CD8-positive, alpha-beta memory T cell (primary cell): ENCODE data around the gene PHTF2. TPM values are rescaled to one million over a fixed set of nuclear protein-coding genes. Genes with fewer than 3 reads are reported as not detected.

ENCODE experiments used
- CTCF ChIA-PET: fragments of 350-600 bp; sonication (Branson Sonifier 250); formaldehyde crosslinking; loops from one replicate; lab custom pipeline; 2021; ENCODE audit warnings: antibody characterized with exemption; lab: Charles Lee
- POLR2A ChIA-PET: fragments of 350-600 bp; sonication (Branson Sonifier 250); formaldehyde crosslinking; loops from one replicate; lab custom pipeline; 2021; ENCODE audit warnings: antibody characterized with exemption; lab: Charles Lee
- DNase-seq, 5 donors: peaks; one replicate each; pipeline versions ENCODE4 v3.0.0 to v3.0.0-alpha.2; 2020 to 2022; ENCODE audit warnings: mixed read lengths in 1 of 5
- H3K27ac ChIP-seq: one replicate; pipeline ENCODE4 v1.7.0; 2013; ENCODE audit warnings: low read depth, mild to moderate bottlenecking, low read length, moderate library complexity
- H3K27me3 ChIP-seq: 2 replicates; pipeline ENCODE4 v1.7.0; 2013; ENCODE audit warnings: low read length, mild to moderate bottlenecking; ENCODE audit not compliant: insufficient read depth, poor library complexity, severe bottlenecking
- H3K36me3 ChIP-seq: 2 replicates; pipeline ENCODE4 v1.7.0; 2013; ENCODE audit warnings: mild to moderate bottlenecking, low read length, moderate library complexity; ENCODE audit not compliant: insufficient read depth
- H3K4me1 ChIP-seq: 2 replicates; pipeline ENCODE4 v1.7.0; 2013; ENCODE audit warnings: mild to moderate bottlenecking, low read length, moderate library complexity; ENCODE audit not compliant: insufficient read depth
- H3K4me3 ChIP-seq: 2 replicates; pipeline ENCODE4 v1.7.0; 2013; ENCODE audit warnings: mild to moderate bottlenecking, low read length
- H3K9me3 ChIP-seq: 2 replicates; pipeline ENCODE4 v1.7.0; 2013; ENCODE audit warnings: mild to moderate bottlenecking, low read length
- H3K27ac Mint-ChIP-seq, 8 donors: one replicate each; pipeline ENCODE4 v1.8.0; 2020 to 2021; ENCODE audit warnings: mixed read lengths in 8 of 8, mild to moderate bottlenecking in 6 of 8, inconsistent platforms in 3 of 8, moderate library complexity in 3 of 8
- H3K27me3 Mint-ChIP-seq, 2 donors: one replicate each; pipeline ENCODE4 v1.8.0; 2020 to 2021; ENCODE audit warnings: mixed read lengths in 2 of 2, mild to moderate bottlenecking in 1 of 2, moderate library complexity in 1 of 2
- H3K36me3 Mint-ChIP-seq, 3 donors: one replicate each; pipeline ENCODE4 v1.8.0; 2020 to 2021; ENCODE audit warnings: mixed read lengths in 3 of 3, inconsistent platforms in 1 of 3, mild to moderate bottlenecking in 1 of 3
- H3K4me1 Mint-ChIP-seq, 3 donors: one replicate each; pipeline ENCODE4 v1.8.0; 2020 to 2021; ENCODE audit warnings: mixed read lengths in 3 of 3, inconsistent platforms in 1 of 3, mild to moderate bottlenecking in 1 of 3
- H3K4me3 Mint-ChIP-seq, 7 donors: one replicate each; pipeline ENCODE4 v1.8.0; 2020 to 2021; ENCODE audit warnings: mixed read lengths in 7 of 7, mild to moderate bottlenecking in 6 of 7, moderate library complexity in 4 of 7, inconsistent platforms in 2 of 7
- H3K9me3 Mint-ChIP-seq, 5 donors: one replicate each; pipeline ENCODE4 v1.8.0; 2020 to 2022; ENCODE audit warnings: mixed read lengths in 5 of 5, mild to moderate bottlenecking in 3 of 5, moderate library complexity in 2 of 5, inconsistent platforms in 1 of 5
- polyA plus RNA-seq: library from polyadenylated mRNA; unstranded; fragments of 300-500 nt; fragmentation: Illumina TruSeq; gene quantifications from one replicate; pipeline ENCODE4 v1.2.3, GENCODE V29; 2021
- total RNA-seq, 2 experiments: library from RNA; stranded (reverse); gene quantifications; one replicate each; pipeline ENCODE4 v1.2.3, GENCODE V29; 2021

The PHTF2 gene
- total and polyA plus RNA-seq, 3 experiments from 2014 or later: 13.7 to 44.5 (median 39.3) TPM

- no peak overlapping the region for H3K27ac ChIP-seq
- H3K4me3 ChIP-seq: no peak overlapping the region
- CTCF ChIA-PET: no interaction called here
- no peaks in the 10 kb centered on the region for H3K9me3 ChIP-seq
- Mint-ChIP-seq H3K4me1 (peaks cover 54 to 80% (median 65%) of the 10 kb centered on the region in 3 donors), H3K36me3 (peaks cover 7 to 21% (median 9%) of the 10 kb centered on the region in 3 donors), H3K9me3 (peaks cover 13 to 24% (median 23%) of the 10 kb centered on the region in 5 donors), H3K27ac (peak overlapping the region in 2 of 8 donors; percentile 21 to 74), H3K27me3 (no peaks in the 10 kb centered on the region), H3K4me3 (no peak overlapping the region)
- no peaks in the 10 kb centered on the region for H3K27me3 ChIP-seq
- H3K36me3 ChIP-seq: no peaks in the 10 kb centered on the region
- POLR2A ChIA-PET: no interaction called here
- DNase-seq: no peak
- peaks cover 32% of the 10 kb centered on the region for H3K4me1 ChIP-seq
These were observed 7.9 kb downstream of the PHTF2 start for GRCh38 chr7:77806425-77806824.

GRCh38 chr7:77808517-77808916 lies 9.9 kb downstream of the PHTF2 start:
- H3K27me3 Mint-ChIP-seq: no peaks in the 10 kb centered on the region
- Histone ChIP-seq H3K36me3 (no peaks in the 10 kb centered on the region), H3K9me3 (no peaks in the 10 kb centered on the region), H3K4me1 (peaks cover 20% of the 10 kb centered on the region), H3K27ac (no peak overlapping the region), H3K4me3 (no peak overlapping the region), H3K27me3 (no peaks in the 10 kb centered on the region)
- no peak for DNase-seq
- H3K4me1 Mint-ChIP-seq: peaks cover 47 to 77% (median 64%) of the 10 kb centered on the region in 3 donors
- POLR2A ChIA-PET: no interaction called here
- H3K9me3 Mint-ChIP-seq: peaks cover 13 to 24% (median 23%) of the 10 kb centered on the region in 5 donors
- CTCF ChIA-PET: no interaction called here
- H3K36me3 Mint-ChIP-seq: peaks cover 7 to 21% (median 9%) of the 10 kb centered on the region in 3 donors
- no peak overlapping the region for H3K4me3 Mint-ChIP-seq
- H3K27ac Mint-ChIP-seq: peak overlapping the region in 1 of 8 donors; percentile 81

GRCh38 chr7:77811516-77812289 lies 13.1 kb downstream of the PHTF2 start:
- Histone ChIP-seq H3K9me3 (no peaks in the 10 kb centered on the region), H3K4me3 (no peak overlapping the region), H3K4me1 (peaks cover 9% of the 10 kb centered on the region), H3K27me3 (no peaks in the 10 kb centered on the region), H3K27ac (no peak overlapping the region), H3K36me3 (no peaks in the 10 kb centered on the region)
- ChIA-PET CTCF (no interaction called here), POLR2A (interaction anchor here (1.5 kb wide), 1 partner anchor 13 kb away, joined by 5 read pairs; the partner anchor contains the start of genes PHTF2 and TMEM60)
- H3K27me3 Mint-ChIP-seq: no peaks in the 10 kb centered on the region
- peaks cover 8 to 27% (median 14%) of the 10 kb centered on the region in 3 donors for H3K36me3 Mint-ChIP-seq
- DNase-seq: no peak
- peak overlapping the region in 1 of 8 donors; percentile 25 for H3K27ac Mint-ChIP-seq
- peaks cover 38 to 66% (median 58%) of the 10 kb centered on the region in 3 donors for H3K4me1 Mint-ChIP-seq
- peaks cover 9 to 21% (median 19%) of the 10 kb centered on the region in 5 donors for H3K9me3 Mint-ChIP-seq
- H3K4me3 Mint-ChIP-seq: no peak overlapping the region

- Mint-ChIP-seq H3K27ac (no peak overlapping the region), H3K4me3 (no peak overlapping the region), H3K9me3 (peaks cover 11 to 19% (median 16%) of the 10 kb centered on the region in 5 donors), H3K27me3 (no peaks in the 10 kb centered on the region), H3K36me3 (peaks cover 13 to 28% (median 19%) of the 10 kb centered on the region in 3 donors), H3K4me1 (peaks cover 40 to 64% (median 61%) of the 10 kb centered on the region in 3 donors)
- CTCF ChIA-PET: no interaction called here
- no peaks in the 10 kb centered on the region for H3K36me3 ChIP-seq
- no peak overlapping the region for H3K4me3 ChIP-seq
- H3K9me3 ChIP-seq: no peaks in the 10 kb centered on the region
- DNase-seq: no peak
- H3K27me3 ChIP-seq: no peaks in the 10 kb centered on the region
- no peak overlapping the region for H3K27ac ChIP-seq
- POLR2A ChIA-PET: interaction anchor here (1.5 kb wide), 1 partner anchor 14 kb away, joined by 5 read pairs; the partner anchor contains the start of genes PHTF2 and TMEM60
- H3K4me1 ChIP-seq: peaks cover 9% of the 10 kb centered on the region
These were observed 13.7 kb downstream of the PHTF2 start for GRCh38 chr7:77812290-77812685.

- peaks cover 12 to 26% (median 22%) of the 10 kb centered on the region in 3 donors for H3K36me3 Mint-ChIP-seq
- ChIA-PET POLR2A (interaction anchor here (0.5 kb wide), 1 partner anchor 21 kb away, joined by 3 read pairs; no protein-coding TSS in a partner anchor), CTCF (no interaction called here)
- Histone ChIP-seq H3K4me1 (peaks cover 9% of the 10 kb centered on the region), H3K36me3 (no peaks in the 10 kb centered on the region), H3K27ac (no peak overlapping the region), H3K4me3 (no peak overlapping the region), H3K27me3 (no peaks in the 10 kb centered on the region), H3K9me3 (no peaks in the 10 kb centered on the region)
- no peak for DNase-seq
- peak overlapping the region in 1 of 7 donors; percentile 5 for H3K4me3 Mint-ChIP-seq
- no peaks in the 10 kb centered on the region for H3K27me3 Mint-ChIP-seq
- peaks cover 8 to 14% (median 11%) of the 10 kb centered on the region in 5 donors for H3K9me3 Mint-ChIP-seq
- peaks cover 37 to 60% (median 56%) of the 10 kb centered on the region in 3 donors for H3K4me1 Mint-ChIP-seq
- peak overlapping the region in 4 of 8 donors; percentile 0 to 61 (median 36) for H3K27ac Mint-ChIP-seq
These were observed 14.6 kb downstream of the PHTF2 start for GRCh38 chr7:77813180-77813579.

- Mint-ChIP-seq H3K9me3 (peaks cover 29 to 49% (median 43%) of the 10 kb centered on the region in 5 donors), H3K27ac (peak overlapping the region in 2 of 8 donors; percentile 22 to 41), H3K4me3 (no peak overlapping the region), H3K36me3 (peaks cover 32 to 69% (median 55%) of the 10 kb centered on the region in 3 donors), H3K4me1 (peaks cover 39 to 48% (median 41%) of the 10 kb centered on the region in 3 donors), H3K27me3 (peaks cover 0 to 2% of the 10 kb centered on the region in 2 donors)
- no peak overlapping the region for H3K4me3 ChIP-seq
- H3K27me3 ChIP-seq: no peaks in the 10 kb centered on the region
- no peak for DNase-seq
- POLR2A ChIA-PET: no interaction called here
- no peaks in the 10 kb centered on the region for H3K4me1 ChIP-seq
- CTCF ChIA-PET: no interaction called here
- H3K27ac ChIP-seq: no peak overlapping the region
- no peaks in the 10 kb centered on the region for H3K36me3 ChIP-seq
- H3K9me3 ChIP-seq: peaks cover 22% of the 10 kb centered on the region
These were observed 20.4 kb downstream of the PHTF2 start for GRCh38 chr7:77819021-77819420.

- H3K36me3 ChIP-seq: no peaks in the 10 kb centered on the region
- peaks cover 39 to 43% (median 41%) of the 10 kb centered on the region in 3 donors for H3K4me1 Mint-ChIP-seq
- DNase-seq: no peak
- H3K4me3 Mint-ChIP-seq: no peak overlapping the region
- no peak overlapping the region for H3K4me3 ChIP-seq
- no peaks in the 10 kb centered on the region for H3K27me3 ChIP-seq
- no peaks in the 10 kb centered on the region for H3K4me1 ChIP-seq
- H3K27ac ChIP-seq: no peak overlapping the region
- CTCF ChIA-PET: no interaction called here
- peaks cover 0 to 2% of the 10 kb centered on the region in 2 donors for H3K27me3 Mint-ChIP-seq
- H3K9me3 ChIP-seq: peaks cover 22% of the 10 kb centered on the region
- peaks cover 31 to 78% (median 54%) of the 10 kb centered on the region in 3 donors for H3K36me3 Mint-ChIP-seq
- H3K27ac Mint-ChIP-seq: no peak overlapping the region
- peaks cover 36 to 58% (median 49%) of the 10 kb centered on the region in 5 donors for H3K9me3 Mint-ChIP-seq
- POLR2A ChIA-PET: interaction anchor here (1.1 kb wide), 1 partner anchor 18 kb away, joined by 3 read pairs; no protein-coding TSS in a partner anchor
These were observed 22.4 kb downstream of the PHTF2 start for GRCh38 chr7:77820967-77821366.

GRCh38 chr7:77822269-77822668 lies 23.7 kb downstream of the PHTF2 start:
- Mint-ChIP-seq H3K27ac (peak overlapping the region in 1 of 8 donors; percentile 60), H3K36me3 (peaks cover 24 to 72% (median 44%) of the 10 kb centered on the region in 3 donors), H3K4me3 (no peak overlapping the region), H3K27me3 (peaks cover 0 to 2% of the 10 kb centered on the region in 2 donors), H3K4me1 (peaks cover 39 to 44% (median 43%) of the 10 kb centered on the region in 3 donors), H3K9me3 (peaks cover 32 to 54% (median 45%) of the 10 kb centered on the region in 5 donors)
- Histone ChIP-seq H3K27me3 (no peaks in the 10 kb centered on the region), H3K36me3 (no peaks in the 10 kb centered on the region), H3K9me3 (peaks cover 22% of the 10 kb centered on the region), H3K27ac (no peak overlapping the region), H3K4me1 (no peaks in the 10 kb centered on the region), H3K4me3 (no peak overlapping the region)
- DNase-seq: no peak
- POLR2A ChIA-PET: no interaction called here
- CTCF ChIA-PET: no interaction called here
